Heart left ventricle (tissue), 13 donors: ENCODE data around the gene TBX2.

Experiments
- POLR2A ChIP-seq, 2 donors: fragments of 450-650 bp; IDR thresholded peaks; one replicate each; pipeline ENCODE4 v1.6.1; 2017; ENCODE audit warnings: antibody characterized with exemption in 2 of 2, mild to moderate bottlenecking in 2 of 2, moderate library complexity in 2 of 2
- TF ChIP-seq, protein P1 (sequence below), 12 donors: fragments of 200-600 bp; sonication (generic) in 4 of 12; IDR thresholded peaks; one replicate each; pipeline versions ENCODE4 v1.5.0 to v1.8.0; 2018 to 2022; ENCODE audit warnings: antibody characterized with exemption in 12 of 12, mild to moderate bottlenecking in 5 of 12
- donor health status: ischemic (EF 13 %, LVEDD 7.1; RV severe dilation, severe dysfunction).
- donor health status: DM: no; HTN: yes; CAD: no.
- donor health status: DM: no; HTN: no; CAD: no.
- donor health status: ischemic (EF 25% LVEDD 6.9; RV normal size, moderate dysfunction).
- donor health status: ischemic (EF 25% LVEDD 5.7; RV mildly dilated, moderate dysfunction).
- donor health status: ischemic (EF 35%, LVEDD 5.7; RV mildly dilated, moderate dysfunction).
- donor health status: nonischemic (EF 11% LVEDD 7.7; RV severe dilation, severe dysfunction).
- donor health status: DM: yes; HTN: yes; CAD: no.
- donor health status: PGD.
- donor health status: ischemic (EF 29% LVEDD 5.4; RV normal size, mild dysfunction).
- donor health status: nonischemic (EF 23%, LVEDD 6.1; RV moderate dilation, normal function).

GRCh38 chr17:61421460-61421859, 21.8 kb downstream of the TBX2 start:
- no peak for TF ChIP-seq POLR2A (IDR thresholded peaks at IDR 0.05)
- TF ChIP-seq, protein P1, sequence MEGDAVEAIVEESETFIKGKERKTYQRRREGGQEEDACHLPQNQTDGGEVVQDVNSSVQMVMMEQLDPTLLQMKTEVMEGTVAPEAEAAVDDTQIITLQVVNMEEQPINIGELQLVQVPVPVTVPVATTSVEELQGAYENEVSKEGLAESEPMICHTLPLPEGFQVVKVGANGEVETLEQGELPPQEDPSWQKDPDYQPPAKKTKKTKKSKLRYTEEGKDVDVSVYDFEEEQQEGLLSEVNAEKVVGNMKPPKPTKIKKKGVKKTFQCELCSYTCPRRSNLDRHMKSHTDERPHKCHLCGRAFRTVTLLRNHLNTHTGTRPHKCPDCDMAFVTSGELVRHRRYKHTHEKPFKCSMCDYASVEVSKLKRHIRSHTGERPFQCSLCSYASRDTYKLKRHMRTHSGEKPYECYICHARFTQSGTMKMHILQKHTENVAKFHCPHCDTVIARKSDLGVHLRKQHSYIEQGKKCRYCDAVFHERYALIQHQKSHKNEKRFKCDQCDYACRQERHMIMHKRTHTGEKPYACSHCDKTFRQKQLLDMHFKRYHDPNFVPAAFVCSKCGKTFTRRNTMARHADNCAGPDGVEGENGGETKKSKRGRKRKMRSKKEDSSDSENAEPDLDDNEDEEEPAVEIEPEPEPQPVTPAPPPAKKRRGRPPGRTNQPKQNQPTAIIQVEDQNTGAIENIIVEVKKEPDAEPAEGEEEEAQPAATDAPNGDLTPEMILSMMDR (IDR thresholded peaks at IDR 0.05): no peak
